GM23338 (cell line): ENCODE data around the gene ZNF267.

Source experiments
- EZH2 ChIP-seq: fragments of 200-600 bp; sonication (generic); IDR thresholded peaks from one replicate; pipeline ENCODE4 v1.8.0; 2017; ENCODE audit warnings: antibody characterized with exemption, mild to moderate bottlenecking, low read depth; ENCODE audit not compliant: unreplicated experiment
- EZH2phosphoT487 ChIP-seq: fragments of 200-600 bp; sonication (generic); IDR thresholded peaks from one replicate; pipeline ENCODE4 v1.8.1; 2018; ENCODE audit warnings: antibody characterized with exemption; ENCODE audit not compliant: unreplicated experiment
- POLR2AphosphoS5 ChIP-seq: IDR thresholded peaks from 2 replicates; pipeline ENCODE4 v1.6.1; 2016; ENCODE audit warnings: antibody characterized with exemption, low read depth
- TF ChIP-seq, protein P1 (sequence below), 2 experiments: fragments of 200-600 bp in 1 of 2; sonication (generic) in 1 of 2; conservative IDR thresholded peaks; 2 replicates each; pipeline versions ENCODE4 v1.5.1 to v1.6.1; 2016 to 2017; ENCODE audit warnings: antibody characterized with exemption in 2 of 2, low read depth in 2 of 2, mild to moderate bottlenecking in 2 of 2, moderate library complexity in 1 of 2

DNA sequence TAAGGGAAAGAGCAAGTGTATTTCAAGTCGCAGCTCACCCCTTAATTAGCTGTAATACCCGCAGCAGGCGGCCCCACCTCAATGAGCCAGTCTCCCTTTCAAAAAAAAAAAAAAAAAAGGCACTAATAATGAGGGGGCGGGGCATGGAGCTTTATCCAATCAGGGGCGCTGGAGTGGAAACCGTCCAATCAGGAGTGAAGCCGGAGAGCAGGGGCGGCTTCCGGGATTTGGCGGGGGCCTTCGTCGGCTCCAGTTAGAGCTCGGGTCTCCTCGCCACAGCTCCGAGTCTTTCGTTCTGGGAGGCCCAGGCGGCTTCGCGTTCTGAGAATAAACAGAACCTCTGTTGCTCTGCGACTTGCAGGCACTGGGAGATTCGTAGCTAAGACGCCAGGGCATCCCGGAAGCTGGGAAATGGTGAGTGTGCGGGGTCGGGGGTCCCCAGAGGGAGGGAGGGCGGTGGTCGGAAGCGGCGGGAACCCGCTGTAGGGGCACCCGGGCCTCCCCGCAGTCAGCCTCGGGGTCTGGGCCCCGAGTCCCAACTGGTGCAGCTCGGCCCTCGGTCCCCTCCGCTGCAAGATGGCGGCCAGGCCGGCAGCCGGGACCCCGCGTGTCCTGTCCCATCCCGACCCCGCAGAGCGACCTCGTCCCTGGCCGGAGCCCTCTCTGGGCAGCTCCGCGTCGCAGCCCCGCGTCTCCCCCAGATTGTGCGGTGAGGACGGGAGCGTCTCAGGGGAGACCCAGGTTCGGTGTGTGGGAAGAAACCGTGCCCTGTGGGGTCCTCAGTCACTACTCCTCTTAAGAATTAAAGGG is at the start of gene ZNF267:
- TF ChIP-seq, protein P1, sequence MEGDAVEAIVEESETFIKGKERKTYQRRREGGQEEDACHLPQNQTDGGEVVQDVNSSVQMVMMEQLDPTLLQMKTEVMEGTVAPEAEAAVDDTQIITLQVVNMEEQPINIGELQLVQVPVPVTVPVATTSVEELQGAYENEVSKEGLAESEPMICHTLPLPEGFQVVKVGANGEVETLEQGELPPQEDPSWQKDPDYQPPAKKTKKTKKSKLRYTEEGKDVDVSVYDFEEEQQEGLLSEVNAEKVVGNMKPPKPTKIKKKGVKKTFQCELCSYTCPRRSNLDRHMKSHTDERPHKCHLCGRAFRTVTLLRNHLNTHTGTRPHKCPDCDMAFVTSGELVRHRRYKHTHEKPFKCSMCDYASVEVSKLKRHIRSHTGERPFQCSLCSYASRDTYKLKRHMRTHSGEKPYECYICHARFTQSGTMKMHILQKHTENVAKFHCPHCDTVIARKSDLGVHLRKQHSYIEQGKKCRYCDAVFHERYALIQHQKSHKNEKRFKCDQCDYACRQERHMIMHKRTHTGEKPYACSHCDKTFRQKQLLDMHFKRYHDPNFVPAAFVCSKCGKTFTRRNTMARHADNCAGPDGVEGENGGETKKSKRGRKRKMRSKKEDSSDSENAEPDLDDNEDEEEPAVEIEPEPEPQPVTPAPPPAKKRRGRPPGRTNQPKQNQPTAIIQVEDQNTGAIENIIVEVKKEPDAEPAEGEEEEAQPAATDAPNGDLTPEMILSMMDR (conservative IDR thresholded peaks at IDR 0.05; ENCODE audit: low read depth in 2 of 2), result no peak
- peak; percentile 67 for TF ChIP-seq POLR2AphosphoS5
- TF ChIP-seq EZH2, result no peak
- no peak for TF ChIP-seq EZH2phosphoT487
